SH-SY5Y (cell line): ENCODE measurements around the gene NOL4L.

ENCODE experiments used
- GATA2 ChIP-seq: IDR thresholded peaks from 2 replicates; pipeline ENCODE4 v1.6.1; 2011; ENCODE audit warnings: mild to moderate bottlenecking, low read depth, low read length
- GATA3 ChIP-seq: IDR thresholded peaks from 2 replicates; pipeline ENCODE4 v1.6.1; 2011; ENCODE audit warnings: low read depth, mild to moderate bottlenecking, low read length, moderate library complexity

DNA sequence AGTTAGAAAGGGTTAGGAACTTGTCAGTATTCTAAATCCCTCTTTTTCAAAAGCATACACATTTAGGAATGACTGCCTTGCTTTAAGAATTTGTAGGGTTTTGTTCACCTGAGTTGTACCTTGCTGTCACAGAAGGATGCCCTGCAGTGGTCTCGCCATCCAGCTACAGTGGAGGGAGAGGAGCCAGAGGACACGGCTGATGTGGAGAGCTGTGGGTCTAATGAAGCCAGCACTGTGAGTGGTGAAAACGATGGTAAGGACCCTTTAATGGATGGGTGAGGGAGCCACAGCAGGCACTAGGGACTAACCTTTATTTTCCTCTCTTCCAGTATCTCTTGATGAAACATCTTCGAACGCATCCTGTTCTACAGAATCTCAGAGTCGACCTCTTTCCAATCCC, 157.1 kb downstream of the NOL4L start:
- no peak for TF ChIP-seq GATA3
- no peak for TF ChIP-seq GATA2
